Stimulated activated CD8-positive, alpha-beta memory T cell treated with anti-CD3 and anti-CD28 coated beads, Interleukin-7, amount 100 ng/mL, for 4 hours (primary cell): Measurements from ENCODE around the gene KIRREL3.

Experiments used
- DNase-seq, 2 donors: peaks; one replicate each; pipeline ENCODE4 v3.0.0-alpha.2; 2020; ENCODE audit warnings: low read depth in 2 of 2

Gene KIRREL3

DNA sequence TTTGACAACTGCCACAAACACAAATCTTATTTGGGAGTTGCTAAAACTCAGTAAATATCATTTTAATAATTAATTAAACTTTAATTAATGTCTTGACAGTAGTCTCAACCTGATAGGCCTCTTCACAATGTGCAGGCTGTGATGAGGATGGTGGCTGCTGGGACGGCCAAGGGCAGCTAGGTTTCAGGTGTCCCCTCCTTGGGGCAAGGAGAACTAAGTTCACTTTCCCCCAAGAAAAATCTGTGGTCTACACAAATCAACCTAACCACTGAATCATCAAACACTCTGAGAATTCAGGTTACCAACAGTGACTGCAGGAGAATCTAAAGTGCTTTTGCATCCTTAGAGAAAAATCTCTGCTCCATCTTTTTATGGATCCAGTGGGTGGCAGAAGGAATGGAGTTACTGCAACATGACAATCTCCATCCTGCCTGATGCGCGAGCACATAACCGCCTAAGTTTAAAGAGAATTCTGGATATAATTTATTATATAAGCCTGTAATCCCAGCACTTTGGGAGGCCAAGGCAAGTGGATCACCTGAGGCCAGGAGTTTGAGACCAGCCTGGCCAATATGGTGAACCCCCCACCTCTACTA is 289.7 kb downstream of the KIRREL3 start:
- DNase-seq: no peak

DNA sequence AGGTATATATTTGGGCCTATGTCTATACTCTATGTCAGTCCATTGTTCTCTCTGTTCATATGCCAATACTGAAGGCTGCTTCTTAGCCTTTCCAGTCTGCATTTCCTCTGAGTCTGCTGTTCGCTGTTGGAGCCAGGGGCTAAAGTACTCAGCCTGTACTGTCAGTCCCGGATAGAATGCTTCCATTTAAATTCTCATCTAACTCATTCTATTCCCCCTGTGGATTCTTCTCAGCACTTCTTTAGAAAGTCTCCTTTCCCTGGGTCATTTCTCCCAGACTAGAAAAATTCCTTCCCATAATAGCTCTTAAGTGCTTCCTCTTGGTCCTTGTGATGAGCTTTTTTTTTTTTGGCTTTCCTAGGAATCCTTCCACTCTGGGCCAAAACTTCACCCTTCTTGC is 293.1 kb downstream of the KIRREL3 start:
- DNase-seq: no peak

DNA sequence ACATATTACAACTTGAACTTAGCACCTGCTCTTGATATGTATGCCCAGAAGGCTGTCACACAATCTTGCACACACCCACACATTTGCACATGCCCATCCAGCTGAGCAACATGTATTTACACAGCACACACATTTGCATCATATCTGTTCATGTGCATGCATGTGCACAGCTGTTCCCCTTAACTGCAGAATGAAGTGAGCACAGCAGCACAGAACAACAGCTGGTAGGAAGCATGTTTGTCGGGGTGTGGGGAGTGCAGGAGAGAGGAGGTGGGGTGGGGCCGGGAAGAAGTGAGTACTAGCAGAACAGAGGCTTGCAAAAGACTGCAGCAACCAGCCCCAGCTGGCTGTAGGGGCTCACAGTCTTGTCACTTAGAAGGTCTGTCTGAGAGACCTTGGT is 296.5 kb downstream of the KIRREL3 start:
- DNase-seq: no peak

DNA sequence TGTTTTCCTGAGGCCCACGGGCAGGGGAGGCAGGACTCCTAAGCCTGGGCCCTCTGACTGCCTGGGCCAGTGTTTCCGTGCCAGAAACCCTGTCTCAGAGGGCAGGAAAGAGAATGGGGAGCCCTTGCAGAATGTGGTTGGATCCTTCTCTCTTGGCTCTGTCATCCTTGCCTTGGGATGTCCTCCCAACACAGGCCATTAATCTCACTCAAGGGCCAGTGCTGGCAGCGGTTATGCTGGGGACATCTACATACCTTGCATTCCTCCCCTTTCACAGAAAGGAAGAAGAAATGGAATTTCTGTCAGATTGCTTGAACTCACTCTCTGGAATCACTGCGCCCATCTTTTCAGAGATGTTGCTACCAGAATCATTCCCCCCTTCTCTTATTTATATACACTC is 296.9 kb downstream of the KIRREL3 start:
- no peak for DNase-seq

DNA sequence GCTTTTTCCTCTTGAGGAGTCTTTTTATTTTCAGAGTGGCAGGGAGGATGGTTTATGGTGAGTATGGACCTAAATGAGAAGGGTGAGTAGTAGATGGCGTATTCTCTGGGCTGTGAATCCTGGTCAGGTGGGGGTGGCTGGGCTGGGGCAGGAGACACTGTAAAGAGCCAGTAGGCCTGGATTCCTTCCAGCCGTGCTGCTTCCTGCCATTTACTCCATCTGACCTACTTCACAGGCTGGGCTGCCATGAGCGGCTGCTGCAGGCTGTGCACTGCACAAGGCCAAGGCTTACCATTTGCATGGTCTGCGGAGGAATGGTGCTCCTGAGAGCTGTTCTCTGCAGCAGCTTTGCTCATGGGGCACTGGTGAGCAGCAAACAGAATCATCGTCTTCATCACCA is 297.6 kb downstream of the KIRREL3 start:
- DNase-seq: no peak

DNA sequence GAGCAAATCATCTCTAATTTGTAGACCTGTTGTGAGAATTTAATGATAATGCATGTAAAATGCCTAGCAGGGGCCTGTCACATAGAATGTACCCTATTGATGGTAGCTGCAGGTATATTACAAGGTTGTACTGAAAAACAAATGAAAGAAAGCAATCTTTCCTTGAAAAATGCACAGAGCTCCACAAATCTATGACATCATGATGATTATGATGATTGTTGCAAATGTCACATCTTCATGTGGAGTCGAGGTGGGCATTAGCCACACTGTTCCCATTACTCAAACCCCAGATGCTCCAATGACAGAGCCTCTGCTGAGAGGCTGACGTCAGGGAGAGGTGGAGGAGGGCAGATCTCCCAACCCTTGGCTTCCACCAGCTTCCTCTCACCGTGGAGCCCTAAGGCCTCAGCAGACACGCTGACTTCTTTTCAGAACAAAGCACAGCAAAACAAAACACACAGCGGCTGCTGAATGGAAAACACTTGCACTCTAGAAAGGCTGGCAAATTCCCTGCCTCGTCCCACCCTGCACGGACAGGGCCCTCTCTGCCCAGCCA is 298.3 kb downstream of the KIRREL3 start:
- no peak for DNase-seq

DNA sequence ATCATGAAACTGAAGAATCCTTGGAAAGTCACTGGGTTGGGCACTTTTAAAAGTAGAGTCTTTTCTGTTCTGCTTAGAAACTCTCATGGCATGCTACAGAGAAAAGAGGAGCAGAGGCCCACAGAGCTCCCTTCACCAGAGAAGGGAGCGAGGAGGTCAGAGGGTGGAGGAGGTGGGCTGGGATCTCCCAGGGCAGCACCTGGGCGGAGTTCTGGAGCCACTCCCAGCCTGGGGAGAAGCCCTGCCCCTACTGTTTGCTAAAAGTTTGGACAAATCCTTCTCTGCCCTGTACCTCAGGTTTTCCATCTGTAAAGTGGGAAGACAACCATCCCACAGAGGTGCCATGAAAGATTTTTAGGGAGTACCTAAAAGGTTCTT is 299.1 kb downstream of the KIRREL3 start:
- DNase-seq: no peak

DNA sequence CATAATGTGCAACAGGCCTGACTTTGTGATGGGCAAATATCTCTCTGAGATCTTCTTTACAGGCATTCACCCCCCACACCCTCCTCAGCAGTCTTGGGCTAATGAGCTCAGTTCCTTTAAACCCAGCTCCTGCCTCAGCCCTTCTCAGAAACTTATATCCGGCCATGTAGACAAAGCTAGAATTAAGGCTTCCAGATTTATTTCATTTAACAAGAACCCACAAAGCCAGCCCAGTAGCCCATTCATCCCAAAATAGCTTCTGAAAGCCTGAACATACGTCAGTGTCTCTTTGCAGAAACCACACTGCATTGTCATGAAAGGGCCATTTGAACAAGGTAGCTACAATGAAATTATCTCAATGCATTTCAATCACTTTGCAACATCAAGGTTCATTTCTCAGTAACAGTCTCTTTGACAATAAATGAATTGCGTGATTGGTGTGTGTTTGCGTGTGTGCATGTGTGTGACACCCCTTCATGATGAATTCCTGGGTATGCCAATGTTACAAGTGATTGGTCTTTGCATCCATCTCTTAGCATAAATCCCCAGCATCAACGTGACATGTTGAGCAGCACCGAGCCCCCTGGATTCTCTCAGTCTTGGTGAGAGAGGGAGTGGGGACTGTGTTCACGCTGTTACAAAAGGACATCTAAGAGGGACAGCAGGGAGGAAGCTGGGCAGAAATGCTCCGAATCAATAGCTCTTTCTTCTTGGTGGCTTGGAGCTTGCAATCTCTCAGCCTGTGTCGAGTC is 299.6 kb downstream of the KIRREL3 start:
- no peak for DNase-seq

DNA sequence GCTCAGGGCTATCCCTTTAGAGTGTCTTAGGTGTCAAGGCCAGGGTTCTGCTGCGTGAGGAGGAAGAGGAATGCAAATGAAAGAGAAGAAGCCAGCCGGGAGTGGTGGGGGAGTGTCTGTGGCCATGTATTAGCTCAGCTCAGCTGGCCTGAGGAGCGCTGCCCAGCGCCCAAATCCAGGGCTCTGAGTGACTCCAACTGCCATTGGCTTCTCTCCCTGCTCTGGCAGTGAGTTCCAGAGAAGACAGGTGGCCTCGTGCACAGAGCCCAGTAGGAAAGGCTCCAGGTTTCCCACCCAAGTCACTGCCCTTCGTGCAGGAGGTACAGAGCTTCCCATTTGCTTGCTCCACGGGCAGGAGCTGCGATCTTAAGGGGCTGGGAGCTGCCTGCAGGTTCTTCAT is 302.0 kb downstream of the KIRREL3 start:
- DNase-seq: no peak

DNA sequence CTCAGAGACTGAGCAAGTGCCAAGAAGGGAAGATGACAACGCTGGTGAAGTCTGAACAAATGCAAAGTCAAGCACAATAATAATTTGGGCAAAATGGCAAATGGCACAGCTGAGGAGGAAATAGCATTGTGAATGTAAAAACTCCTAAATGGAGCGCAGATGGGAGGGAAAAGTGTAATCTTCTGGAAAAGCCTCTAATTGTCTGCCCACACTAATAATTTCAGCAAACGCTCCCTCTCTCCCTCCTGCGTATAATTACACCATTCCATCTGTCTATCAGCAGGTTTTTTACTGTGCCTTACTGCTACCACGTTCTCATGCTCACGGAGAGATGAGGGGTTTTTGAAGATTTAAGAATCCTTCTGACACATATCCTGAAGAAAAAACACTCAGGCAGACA is 302.6 kb downstream of the KIRREL3 start:
- no peak for DNase-seq

DNA sequence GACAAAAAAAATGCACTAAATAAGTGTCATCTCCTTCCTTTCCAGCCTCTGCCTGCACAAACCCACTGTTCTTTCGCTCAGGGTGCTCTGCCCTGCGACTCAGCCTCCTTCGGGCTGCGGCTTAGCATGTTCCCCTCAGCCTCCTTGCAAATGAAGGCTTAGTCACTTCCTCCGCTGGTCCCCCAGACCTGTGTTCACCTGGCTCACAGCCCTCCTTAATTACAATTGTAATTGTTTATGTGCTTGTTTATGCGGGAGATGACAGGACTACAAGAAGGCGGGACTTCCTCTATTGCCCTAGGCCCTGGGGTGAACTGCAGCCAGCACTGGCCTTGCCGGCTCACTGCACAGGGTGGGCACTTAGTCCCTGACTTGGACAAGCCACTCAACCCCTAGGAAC is 303.6 kb downstream of the KIRREL3 start:
- DNase-seq: no peak

DNA sequence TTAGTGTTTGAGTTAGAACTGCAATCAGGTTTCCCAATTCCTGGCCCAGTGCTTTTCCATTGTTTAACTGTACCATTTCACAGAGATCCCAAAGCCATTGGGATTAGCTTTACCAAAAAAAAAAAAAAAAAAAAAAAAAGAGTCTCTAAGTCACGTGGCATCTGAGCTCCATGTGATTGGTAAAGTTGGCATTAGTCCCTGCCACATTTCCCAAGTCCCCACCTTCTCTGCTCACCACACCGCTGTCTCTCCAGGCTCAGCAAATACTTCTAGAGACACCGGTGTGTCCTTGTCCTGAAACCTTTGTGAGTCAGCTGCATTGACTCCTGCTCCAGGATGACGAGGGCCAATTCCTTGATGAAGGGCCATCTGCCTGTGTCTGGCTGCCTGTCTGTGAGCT is 305.3 kb downstream of the KIRREL3 start:
- DNase-seq: no peak

DNA sequence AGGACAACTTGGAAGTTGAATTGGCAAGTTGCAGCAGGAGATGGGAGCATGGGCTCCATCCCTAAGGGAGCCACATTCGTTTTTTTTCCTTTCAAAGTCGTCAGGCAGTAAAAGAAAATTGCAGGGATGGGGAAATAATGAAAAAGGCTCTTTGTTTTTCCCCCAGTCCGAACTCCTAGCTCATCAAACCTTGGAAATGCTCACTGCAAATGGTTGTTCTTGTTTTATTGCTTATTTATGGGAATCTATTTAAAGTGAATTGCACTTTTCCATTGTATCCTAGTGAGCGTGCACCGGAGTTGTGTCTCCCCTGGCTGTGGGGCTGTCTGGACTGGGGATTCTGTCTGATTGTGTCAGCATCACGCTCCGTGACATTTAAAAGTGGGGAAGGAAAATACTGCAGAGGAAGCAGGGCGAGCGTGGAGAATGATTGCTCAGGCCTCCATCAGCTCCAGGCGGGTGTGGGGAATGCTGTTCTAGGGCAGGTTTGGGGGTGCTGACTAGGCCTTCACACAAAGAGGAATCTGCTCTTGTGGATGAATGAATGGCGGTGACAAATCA is 306.4 kb downstream of the KIRREL3 start:
- DNase-seq: no peak

DNA sequence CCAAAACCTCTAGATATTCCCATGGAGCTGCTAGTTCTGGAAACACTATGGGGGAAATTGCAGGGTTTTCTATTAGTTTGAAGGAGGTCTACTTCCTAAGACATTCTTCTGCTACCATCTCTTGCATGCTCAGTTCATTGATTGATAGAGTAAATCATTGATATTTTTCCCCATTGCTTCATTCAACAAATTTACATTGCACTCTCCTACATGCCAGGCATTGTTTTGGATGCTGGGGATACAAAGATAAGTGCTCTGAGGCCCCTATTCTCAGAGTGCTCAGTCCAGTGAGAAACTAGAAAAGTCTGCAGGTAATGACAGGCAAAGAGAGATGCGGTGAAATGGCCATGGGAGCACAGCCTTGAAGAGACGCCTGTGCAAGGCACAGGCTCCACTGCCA is 313.1 kb downstream of the KIRREL3 start:
- no peak for DNase-seq

DNA sequence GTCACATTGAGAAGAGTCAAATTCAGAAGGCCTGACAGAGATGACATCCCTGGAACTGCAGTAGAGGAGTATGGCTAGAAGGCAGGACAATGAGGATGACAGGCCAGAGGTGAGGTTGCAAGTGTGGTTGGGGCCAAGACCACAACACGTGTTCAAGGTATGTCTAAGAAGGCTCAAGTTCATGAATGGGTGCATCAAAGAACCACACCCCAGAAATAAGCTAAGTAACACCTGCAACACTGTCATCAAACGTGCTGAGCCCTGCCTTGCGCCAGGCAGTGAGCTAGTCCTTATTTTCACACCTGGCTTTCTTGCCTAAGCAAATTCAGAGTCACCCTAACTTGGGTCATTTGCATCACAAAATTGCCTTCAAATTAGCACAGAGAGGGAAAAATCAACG is 313.6 kb downstream of the KIRREL3 start:
- no peak for DNase-seq

DNA sequence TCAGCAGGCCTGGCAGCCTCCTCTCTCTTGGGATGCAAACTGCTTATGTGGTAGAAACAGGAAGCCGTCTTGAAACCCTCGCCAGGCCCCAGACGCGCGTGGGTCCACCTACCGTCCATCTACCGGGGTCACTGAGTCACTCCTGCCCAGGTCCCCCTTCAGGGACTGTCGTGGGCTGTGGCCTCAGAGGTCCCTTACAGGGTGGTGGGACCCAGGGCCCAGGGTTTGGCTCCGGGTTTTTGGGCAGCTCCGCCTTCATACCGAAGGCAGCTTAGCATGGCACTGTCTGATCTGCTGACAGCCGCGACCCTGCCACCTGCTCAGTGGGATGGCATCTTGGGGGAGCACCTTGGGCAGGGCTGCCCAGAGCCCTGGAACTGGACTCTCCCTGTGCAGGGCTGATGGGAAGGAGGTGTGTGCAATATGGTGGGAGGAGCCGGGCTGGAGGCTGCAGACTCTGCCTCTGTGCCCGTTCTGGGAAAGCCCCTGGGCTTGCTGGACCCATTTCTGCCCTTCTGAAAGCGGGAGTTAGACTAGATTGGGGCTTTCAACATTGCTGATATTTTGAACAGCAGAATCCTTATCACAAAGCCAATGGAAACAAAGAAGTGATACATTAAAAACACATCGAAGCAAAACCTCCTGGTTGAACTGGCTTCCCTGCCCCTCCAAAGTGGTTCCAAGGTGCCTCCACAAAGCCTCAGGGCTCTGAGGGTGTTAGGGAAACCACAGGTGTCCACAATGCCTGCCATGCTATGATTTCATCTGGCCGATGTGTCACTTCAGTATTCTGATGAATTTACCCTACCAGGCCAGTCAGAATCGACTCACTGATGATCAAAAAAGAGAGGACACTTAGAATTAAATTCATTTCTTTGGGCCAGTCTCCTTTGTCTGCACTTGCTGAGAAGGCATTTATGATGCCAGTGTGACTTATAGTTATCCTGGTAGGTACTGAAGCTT is 316.5 kb downstream of the KIRREL3 start:
- DNase-seq: no peak

DNA sequence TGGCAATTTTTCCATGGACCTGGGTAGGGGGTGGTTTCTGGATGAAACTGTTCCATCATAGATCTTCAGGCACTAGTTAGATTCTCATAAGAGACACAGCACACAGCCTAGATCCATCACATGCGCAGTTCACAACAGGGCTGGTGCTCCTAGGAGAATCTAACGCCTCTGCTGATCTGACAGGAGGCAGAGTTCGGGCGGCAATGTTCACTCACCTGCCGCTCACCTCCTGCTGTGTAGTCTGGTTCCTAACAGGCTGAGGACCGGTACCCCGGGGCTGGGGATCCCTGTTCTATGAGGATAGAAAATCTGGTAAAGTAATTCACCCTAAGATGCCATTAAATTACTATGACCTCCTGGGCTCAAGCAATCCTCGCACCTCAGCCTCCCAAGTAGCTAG is 318.0 kb downstream of the KIRREL3 start:
- no peak for DNase-seq

DNA sequence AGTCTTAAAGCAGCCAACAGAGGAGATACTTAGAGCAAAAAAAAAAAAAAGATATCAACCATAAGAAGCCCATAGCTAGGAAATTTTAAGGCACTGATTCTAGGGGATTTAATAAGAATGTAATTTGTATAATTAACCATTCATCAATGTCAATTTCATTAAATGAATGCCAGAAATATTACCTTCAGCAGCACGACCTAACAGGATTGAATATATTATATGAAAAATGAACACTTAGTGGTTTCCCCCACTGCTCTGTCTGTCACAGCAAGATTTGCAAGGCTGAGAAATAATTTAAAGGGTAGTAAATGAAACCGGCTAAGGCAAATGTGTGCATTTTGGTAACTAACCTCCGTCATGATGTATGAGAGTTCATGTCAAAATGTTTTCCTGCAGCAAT is 319.9 kb downstream of the KIRREL3 start:
- no peak for DNase-seq

DNA sequence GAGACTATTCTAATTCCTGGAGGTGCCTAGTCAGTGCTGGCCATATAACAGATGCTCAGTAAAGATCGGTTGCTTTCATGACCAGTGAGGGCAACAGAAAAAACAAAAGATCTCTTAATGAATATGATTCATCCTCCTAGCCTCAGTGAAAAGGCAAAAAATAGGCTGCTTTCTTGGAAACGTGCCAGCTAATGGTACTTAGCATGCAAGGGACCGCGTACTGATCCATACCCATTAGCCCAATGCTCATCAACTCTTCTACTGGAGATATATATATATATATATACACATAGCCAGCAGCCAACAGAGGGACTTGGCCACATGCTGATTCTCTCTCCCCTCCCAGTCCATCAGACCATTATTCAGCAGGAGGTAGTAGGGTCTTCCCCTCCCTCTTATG is 320.4 kb downstream of the KIRREL3 start:
- no peak for DNase-seq

DNA sequence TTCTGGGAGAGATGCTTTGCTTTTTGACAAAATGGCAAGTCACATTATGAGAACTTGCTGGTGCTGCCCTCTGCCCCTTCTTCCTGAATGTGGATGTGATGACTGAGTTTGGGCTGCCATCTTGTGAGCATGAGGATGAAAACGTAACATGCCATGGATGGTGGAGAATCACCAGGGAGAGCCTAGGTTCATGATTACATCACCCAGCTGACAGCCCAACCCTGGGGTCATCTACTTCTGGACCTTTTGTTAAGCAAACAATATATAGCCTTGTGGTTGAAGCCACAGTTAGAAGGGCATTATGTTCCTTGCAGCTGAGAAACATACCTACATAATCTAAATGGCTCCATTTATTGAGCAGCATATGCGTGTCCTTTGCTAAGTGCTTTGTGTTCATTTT is 321.5 kb downstream of the KIRREL3 start:
- DNase-seq: no peak

DNA sequence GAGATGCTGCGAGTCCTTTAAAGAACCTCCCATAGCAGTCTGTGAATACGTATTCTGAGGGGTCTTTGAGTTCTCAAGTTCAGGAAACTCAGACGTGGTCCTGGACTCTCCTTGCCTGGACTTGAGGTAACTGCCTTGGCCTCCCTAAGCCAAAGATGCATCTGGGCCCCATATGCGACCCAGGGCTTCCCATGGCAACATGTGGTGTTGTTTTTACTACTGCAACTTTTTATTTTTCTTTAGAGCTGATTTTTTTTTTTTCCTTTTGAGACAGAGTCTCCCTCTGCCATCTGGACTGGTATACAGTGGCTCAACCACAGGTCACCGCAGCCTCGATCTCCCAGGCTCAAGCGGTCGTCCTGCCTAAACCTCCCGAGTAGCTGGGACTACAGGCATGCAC is 324.0 kb downstream of the KIRREL3 start:
- DNase-seq: no peak

DNA sequence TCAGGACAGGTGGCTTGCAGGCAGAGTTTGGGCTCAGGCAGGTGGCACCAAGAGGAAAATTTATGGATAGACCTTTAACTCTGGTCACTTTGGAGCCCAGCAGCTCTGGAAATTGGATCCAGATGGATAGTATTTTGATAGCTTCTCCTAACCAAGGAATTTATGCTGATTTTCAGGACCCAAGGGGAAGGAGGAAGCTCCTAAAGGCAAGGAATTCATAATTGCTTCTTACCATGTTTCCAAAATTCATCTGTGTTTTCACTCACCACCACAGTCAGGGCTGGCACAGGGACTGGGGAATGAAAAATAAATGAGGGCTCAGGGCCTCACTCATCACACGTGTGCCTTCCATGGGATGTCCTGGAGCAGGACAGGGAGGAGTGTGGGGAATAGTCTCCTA is 327.3 kb downstream of the KIRREL3 start:
- DNase-seq: no peak
